HG02798 (cell line): ENCODE results near the gene PRSS33.

Experiments used
- ATAC-seq: cut with Tn5 transposase; IDR thresholded peaks from one replicate; pipeline ENCODE4 v1.9.1; 2021; ENCODE audit warnings: mild to moderate bottlenecking; ENCODE audit not compliant: unreplicated experiment, poor library complexity

Gene PRSS33

DNA sequence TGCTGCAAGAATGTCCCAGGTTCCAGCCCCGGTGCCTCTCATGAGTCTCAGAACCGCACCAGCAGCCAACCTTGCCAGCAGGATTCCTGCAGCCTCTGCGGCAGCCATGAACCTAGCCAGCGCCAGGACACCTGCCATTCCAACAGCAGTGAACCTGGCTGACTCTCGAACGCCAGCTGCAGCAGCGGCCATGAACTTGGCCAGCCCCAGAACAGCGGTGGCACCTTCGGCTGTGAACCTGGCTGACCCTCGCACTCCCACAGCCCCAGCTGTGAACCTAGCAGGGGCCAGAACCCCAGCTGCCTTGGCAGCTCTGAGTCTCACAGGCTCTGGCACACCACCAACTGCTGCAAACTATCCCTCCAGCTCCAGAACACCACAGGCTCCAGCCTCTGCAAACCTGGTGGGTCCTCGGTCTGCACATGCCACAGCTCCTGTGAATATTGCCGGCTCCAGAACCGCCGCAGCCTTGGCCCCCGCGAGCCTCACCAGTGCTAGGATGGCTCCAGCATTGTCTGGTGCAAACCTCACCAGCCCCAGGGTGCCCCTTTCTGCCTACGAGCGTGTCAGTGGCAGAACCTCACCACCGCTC, 20.1 kb downstream of the PRSS33 start:
- no peak for ATAC-seq

DNA sequence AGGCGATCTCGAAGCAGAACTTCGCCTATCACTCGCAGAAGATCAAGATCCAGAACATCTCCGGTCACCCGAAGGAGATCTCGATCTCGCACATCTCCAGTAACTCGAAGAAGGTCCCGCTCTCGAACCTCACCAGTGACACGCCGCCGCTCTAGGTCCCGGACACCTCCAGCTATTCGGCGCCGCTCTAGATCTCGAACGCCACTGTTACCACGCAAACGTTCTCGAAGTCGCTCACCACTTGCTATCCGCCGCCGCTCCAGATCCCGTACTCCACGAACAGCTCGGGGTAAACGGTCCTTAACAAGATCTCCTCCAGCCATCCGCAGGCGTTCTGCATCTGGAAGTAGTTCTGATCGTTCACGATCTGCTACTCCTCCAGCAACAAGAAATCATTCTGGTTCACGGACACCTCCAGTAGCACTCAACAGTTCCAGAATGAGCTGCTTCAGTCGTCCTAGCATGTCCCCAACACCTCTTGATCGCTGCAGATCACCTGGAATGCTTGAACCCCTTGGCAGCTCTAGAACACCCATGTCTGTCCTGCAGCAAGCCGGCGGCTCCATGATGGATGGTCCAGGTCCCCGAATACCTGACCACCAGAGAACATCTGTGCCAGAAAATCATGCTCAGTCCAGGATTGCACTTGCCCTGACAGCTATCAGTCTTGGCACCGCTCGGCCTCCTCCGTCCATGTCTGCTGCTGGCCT, 20.8 kb downstream of the PRSS33 start:
- ATAC-seq = no peak

DNA sequence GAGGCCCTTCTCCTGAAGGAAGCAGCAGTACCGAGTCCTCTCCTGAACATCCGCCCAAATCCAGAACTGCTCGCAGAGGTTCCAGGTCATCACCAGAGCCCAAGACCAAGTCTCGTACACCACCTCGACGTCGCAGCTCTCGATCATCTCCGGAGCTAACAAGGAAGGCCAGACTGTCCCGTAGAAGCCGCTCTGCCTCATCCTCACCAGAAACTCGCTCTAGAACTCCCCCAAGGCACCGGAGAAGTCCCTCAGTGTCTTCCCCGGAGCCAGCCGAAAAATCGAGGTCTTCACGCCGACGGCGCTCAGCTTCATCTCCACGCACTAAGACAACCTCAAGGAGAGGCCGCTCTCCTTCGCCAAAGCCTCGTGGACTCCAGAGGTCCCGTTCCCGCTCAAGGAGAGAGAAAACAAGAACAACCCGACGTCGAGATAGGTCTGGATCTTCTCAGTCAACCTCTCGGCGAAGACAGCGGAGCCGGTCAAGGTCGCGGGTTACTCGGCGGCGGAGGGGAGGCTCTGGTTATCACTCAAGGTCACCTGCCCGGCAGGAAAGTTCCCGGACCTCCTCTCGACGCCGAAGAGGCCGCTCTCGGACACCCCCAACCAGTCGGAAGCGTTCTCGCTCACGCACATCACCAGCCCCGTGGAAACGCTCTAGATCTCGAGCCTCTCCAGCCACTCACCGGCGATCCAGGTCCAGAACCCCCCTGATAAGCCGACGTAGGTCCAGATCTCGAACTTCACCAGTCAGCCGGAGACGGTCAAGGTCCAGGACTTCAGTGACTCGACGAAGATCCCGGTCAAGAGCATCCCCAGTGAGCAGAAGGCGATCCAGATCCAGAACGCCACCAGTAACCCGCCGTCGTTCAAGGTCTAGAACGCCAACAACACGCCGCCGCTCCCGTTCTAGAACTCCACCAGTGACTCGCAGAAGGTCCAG, 21.6 kb downstream of the PRSS33 start:
- no peak for ATAC-seq

DNA sequence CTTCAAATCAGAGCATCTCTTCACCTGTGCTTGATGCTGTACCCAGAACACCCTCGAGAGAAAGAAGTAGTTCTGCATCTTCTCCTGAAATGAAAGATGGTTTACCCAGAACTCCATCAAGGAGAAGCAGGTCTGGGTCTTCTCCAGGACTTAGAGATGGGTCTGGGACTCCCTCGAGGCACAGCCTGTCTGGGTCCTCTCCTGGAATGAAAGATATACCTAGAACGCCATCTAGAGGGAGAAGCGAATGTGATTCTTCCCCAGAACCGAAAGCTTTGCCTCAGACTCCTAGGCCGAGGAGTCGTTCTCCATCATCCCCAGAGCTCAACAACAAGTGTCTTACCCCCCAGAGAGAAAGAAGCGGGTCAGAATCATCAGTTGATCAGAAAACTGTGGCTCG, 22.6 kb downstream of the PRSS33 start:
- no peak for ATAC-seq

DNA sequence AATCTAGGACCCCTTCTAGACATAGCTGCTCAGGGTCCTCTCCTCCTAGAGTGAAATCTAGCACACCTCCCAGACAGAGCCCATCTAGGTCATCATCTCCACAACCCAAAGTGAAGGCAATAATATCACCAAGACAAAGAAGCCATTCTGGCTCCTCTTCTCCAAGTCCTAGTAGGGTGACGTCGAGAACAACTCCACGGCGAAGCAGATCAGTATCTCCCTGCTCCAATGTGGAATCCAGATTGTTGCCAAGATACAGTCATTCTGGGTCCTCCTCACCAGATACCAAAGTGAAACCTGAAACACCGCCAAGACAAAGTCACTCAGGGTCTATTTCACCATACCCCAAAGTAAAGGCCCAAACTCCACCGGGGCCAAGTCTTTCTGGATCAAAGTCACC, 24.2 kb downstream of the PRSS33 start:
- ATAC-seq = no peak

DNA sequence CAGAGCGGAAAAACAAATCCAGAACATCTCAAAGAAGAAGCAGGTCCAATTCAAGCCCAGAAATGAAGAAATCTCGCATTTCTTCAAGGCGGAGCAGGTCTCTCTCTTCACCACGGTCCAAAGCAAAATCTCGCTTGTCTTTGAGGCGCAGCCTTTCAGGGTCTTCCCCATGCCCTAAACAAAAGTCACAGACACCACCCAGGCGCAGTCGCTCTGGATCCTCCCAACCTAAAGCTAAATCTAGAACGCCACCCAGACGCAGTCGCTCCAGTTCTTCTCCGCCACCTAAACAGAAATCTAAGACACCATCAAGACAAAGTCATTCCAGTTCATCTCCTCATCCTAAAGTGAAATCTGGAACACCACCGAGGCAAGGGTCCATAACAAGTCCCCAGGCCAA, 24.6 kb downstream of the PRSS33 start:
- no peak for ATAC-seq

DNA sequence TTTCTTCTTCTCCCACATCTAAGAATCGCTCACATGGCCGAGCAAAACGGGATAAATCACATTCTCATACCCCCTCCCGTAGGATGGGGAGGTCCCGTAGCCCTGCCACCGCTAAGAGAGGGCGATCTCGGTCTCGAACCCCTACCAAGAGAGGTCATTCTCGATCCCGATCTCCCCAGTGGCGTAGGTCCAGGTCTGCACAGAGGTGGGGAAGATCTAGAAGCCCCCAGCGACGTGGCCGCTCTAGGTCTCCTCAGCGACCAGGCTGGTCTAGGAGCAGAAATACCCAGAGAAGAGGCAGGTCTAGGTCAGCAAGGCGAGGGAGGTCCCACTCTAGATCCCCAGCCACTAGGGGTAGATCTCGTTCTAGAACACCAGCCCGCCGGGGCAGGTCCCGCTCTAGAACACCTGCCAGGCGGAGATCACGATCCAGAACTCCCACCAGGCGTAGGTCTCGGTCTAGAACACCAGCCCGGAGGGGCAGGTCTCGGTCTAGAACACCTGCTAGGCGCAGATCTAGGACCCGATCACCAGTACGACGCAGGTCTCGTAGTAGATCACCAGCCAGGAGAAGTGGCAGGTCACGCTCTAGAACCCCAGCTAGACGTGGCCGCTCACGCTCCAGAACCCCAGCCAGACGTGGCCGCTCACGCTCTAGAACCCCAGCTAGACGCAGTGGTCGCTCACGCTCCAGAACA, 25.3 kb downstream of the PRSS33 start:
- no peak for ATAC-seq

DNA sequence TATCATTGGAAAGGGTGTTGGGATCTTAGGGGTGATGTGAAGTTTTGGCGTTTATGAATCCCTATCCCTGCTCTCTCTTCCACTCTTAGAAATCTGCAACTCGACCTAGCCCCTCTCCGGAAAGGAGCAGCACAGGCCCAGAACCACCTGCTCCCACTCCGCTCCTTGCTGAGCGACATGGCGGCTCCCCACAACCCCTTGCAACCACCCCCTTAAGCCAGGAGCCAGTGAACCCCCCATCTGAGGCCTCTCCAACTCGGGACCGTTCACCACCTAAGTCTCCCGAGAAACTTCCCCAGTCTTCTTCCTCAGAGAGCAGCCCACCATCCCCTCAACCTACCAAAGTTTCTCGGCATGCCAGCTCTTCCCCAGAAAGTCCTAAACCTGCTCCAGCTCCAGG, 25.9 kb downstream of the PRSS33 start:
- no peak for ATAC-seq

DNA sequence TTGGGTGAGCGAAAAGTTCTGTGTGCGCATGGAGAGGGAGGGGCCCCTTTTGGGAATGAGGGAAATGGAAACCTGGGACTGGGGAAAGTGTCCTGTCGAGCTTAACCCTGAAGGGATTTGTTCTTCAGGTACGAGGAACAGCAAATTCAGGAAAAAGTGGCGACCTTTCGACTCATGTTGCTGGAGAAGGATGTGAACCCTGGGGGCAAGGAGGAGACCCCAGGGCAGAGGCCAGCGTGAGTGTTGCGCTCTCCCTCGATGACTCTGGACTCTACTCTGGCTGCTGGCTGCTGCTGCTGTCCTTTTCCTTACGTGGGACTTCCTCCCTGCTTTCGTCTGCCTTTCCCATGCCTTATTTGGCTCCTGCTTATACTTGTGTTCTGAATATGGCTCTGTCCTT, 30.0 kb downstream of the PRSS33 start:
- ATAC-seq = no peak

DNA sequence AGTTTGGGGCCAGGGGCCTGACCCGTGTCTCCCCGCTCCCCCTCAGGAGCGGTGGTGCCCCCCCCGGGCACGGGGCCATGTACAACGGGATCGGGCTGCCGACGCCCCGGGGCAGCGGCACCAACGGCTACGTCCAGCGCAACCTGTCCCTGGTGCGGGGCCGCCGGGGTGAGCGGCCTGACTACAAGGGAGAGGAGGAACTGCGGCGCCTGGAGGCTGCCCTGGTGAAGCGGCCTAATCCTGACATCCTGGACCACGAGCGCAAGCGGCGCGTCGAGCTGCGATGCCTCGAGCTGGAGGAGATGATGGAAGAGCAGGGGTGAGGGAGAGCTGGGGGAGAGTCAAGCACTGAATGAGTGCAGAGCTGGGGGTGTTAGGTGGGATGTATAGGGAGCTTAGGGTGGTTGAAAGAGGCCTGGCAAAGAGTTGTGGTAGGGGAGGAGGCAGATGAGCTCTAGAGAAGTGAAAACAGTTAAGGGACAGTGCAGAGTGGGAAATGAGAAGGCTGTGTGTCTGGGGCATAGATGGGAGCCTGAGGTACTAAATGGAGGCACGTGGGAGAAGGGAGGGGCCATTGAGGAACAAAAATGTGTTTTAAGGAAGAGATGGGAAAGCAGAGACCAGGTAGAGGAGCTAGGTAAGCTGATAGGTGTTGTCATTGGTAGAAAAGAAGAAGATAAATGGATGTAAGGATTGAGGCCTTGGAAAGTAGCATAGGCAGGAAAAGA, 30.9 kb downstream of the PRSS33 start:
- ATAC-seq = no peak

DNA sequence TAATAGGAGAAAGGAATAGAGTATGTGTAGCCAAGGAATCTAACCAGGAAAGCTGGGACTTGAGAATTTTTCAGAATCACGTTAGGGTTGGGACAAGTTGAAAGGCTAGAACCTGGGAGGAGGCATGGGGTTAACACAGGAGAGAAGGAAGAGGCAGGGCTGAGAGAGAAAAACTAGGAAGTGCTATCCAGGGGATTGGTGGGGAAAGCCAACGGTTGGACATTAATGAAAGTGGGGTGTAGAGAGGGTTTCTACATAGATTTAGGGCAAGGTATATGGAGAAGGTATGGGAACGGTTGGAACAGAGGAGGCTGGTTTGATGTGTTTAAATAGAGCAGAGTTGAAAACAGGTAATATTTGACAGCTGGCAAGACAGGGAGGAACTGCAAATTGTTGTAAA, 32.2 kb downstream of the PRSS33 start:
- ATAC-seq = no peak

DNA sequence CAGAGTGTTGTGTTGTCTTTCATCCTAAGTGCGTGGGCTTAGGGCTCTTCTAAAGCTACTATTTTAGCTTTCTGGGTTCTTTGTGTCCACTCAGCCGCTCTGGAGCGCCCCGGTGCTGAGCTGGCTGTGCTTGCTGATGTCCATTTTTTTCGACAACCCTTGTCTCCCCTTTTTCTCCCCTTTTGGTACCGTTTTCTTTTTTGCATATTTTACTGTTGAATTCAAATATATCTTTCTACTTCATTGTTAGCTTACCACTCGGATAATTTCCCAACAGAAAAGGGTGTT, 33.7 kb downstream of the PRSS33 start:
- no peak for ATAC-seq

DNA sequence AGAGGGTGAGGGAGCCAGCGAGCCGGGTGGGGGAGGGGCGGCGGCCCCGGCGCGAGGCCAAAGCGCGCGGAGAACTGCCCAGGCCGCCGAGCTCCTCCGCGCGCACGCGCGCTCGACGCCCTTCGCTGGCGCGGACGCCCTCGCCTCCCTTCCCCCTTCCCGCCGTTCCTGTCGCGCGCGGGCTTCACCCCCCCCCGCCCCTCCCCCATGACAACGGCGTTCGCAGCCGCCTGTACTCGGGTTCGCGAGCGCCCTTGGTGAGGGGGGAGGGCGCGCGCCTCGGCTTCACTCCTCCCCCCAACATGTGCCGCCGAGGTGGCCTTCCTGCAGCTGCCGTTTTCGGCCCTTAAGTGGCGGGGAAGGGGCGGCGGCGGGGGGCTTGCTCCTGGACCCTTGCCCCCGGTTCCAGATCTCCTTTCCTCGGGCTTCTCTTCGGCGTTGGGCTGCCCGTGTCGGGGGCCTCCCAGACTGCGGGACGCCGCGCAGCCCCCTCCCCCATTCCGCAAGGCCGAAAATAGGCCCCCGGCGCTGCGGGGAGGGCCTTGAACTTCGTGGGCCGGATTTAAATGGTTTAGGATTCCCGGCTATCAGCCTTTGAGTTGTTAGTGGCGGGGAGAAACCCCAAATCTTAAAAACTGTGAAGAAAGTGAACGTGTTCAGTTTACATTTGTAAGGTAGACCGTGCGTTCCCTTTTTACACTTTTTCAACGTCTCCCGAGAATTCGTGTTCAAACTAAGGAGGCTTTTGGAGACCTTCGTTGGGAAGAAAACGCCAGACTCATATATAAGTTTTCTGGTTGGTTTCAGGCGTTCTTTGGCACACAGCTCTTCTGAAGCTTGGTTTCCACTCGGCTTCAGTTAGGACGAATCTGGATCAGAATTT, 34.3 kb downstream of the PRSS33 start:
- peak; percentile 50 for ATAC-seq

DNA sequence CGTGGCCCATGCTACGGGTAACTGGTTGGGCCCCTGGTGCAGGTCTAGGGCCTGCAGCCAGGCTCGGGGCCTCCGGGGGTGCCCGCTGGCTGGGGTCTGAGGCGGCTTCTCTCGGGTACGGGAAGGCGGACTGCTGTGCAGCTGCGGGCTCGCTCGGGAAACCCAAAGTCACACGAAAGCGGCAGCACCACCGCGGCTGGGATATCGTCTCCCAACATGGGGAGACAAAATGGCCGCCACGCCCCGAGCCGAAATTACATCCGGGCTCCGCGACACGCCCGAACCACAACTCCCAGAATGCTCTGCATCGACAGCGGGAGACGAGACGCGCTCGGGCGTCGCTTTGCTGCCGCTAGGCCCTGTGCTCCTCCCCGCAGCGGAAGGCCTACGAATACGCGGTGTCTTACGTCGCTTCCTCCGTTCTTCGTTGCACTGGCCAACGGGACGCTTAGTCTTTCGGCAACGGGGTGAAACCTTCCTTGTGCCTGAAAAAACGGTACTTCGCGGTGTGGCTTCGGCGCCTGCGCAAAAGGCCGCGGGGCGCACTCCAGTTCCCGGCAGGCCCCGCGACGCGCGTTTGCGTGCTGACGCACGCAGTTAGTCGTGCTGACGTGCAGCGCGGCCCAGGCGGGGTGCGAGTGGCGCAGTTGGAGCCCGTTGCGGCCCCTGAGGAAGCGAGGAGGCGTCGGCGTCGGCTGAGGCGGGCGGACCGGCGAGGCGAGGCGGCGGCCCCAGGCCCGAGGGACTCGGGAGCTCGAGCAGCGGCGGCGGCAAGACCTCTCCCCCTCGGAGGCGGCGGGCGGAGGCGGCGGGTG, 35.1 kb downstream of the PRSS33 start, which contains the start of gene SRRM2:
Gene SRRM2 (plus strand): TSS at position 604 of the 815 bp plus-strand sequence. CDS start 3,727 bp downstream, outside the sequence.
- peak; percentile 82 for ATAC-seq

DNA sequence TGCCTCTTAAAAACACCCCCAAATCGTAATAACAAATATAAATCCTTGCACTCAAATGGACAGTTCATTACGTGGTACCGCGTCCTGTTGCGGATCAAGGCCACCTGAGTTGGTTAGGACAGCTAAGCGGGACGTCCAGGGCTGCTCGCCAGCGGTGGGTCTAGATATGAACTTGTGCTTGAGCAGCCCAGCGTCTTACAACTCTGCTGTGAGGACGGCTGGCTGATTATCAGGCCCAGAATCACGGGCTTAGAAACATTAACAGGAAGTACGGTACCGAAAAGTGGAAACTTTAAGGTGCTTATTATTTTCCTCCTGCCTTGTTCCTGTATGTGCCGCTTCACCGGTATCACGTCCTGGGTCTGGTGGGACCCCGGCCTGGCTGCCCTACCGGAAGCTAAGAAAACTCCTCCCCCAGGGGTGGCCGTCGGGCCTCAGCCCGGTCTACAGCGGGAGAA, 35.8 kb downstream of the PRSS33 start:
- peak; percentile 44 for ATAC-seq

DNA sequence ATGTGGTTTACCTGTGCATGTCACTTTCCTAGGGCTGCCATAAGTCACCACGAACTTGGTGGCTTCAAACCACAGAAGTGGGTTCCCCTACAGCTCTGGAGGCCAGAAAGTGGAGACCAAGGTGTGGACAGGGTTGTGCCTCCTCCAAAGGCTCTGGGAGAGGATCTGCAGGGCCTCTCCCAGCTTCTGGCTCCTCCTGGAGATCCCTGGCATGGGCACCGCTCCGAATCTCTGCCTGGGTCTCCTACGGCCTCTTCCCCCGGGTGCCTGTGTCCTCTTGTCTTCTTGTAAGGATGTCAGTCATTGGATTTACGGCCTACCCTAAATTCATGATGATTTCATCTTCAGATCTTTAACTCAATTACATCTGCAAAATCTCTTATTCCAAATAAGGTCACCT, 37.4 kb downstream of the PRSS33 start:
- no peak for ATAC-seq

DNA sequence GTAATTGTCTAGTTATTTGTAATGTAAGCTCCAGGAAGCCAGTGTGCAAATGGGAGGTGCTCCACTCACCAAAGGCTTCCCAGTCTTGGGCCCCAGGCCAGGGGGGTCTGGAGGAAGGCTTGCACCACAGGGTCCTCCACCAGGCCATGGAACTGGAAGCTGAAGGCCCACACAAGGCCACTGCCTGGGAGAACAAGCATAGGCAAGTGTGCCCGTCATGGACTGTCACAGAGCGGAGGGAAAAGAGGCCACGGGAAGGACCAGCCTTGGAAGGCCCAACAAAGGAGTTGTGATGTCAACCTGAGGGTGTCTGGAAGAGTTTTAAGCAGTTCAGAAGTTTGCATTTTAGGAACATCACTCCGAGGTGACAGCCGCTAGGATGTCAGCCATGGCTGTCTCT, 37.9 kb downstream of the PRSS33 start:
- no peak for ATAC-seq

DNA sequence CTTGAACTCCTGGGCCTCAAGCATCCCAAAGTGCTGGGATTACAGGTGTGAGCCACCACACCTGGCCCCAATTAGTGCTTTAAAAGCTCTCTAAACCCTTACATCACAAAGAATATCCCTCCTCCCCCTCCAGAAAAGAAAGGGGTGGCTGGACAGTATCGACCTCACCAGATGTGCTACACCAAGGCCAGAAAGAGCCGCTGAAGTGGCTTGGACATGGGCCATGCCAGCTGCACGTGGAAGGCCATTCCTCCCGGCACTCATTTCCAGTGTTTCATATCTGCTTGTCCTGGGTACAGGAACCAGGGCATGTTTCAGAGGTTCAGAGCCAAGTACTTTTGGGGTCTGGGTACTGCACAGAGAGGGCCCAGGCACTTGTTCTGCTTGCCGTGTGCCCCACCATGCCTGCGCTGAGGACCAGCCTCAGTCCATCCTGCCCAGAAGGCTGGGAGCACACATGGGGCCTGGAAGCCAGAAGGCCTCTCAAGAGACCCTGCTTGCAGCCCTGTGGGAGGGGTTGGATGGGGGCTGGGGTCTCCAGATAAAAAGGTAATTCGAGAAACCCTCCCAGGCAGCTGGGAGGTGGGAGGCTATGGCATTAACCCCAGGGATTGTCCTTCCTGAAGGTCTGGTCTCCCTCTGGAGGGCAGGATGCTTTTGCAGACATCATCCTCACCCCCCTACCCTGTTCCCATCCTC, 38.5 kb downstream of the PRSS33 start:
- ATAC-seq = no peak
